ENCODE measurements around the gene YRDC.

DNA sequence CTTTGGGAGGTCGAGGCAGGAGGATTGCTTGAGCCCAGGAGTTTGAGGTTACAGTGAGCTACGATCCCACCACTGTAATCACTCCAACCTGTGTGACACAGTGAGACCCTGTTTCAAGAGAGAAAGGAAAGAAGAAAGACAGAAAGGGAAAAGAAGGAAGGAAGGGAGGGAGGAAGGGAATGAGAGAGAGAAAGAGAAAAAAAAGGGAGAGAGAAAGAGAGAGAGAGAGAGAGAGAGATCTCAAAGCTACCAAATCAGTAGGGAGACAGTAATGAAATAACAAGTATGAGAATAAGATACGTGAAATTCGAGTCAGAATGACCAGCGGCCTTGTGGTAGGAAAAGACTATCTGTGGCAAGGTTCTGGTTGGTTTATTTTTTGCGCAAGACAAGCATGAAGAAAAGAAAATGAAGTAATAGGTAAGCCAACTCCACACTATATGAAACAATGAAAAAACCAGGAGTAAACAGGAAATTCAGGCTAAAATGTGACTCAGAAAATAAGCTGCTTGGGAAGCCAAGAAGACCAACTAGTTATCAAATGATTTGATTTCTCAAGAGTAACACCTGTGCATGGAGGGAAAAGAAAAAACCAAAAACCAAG is 42.4 kb upstream of the YRDC start:
- TF ChIP-seq CTCF (IDR thresholded peaks at IDR 0.05) (no peak), ZFX (IDR thresholded peaks at IDR 0.05; ENCODE audit: borderline replicate concordance) (no peak)
